ENCODE data around the gene XRN2.

The XRN2 gene

GRCh38 chr20:21262812-21263211 lies 40.3 kb upstream of the XRN2 start:
- TF ChIP-seq CEBPB (IDR thresholded peaks at IDR 0.05) = no peak
- no peak for TF ChIP-seq TCF12 (IDR thresholded peaks at IDR 0.05; ENCODE audit: low read depth)
- TF ChIP-seq EGR1 (IDR thresholded peaks at IDR 0.05) = no peak
- no peak for TF ChIP-seq FOXM1 (IDR thresholded peaks at IDR 0.05; ENCODE audit: borderline replicate concordance, low read depth)

GRCh38 chr20:21265261-21266190 lies 37.6 kb upstream of the XRN2 start:
- no peak for TF ChIP-seq YY1 (IDR thresholded peaks at IDR 0.05; ENCODE audit: low read depth)
- no peak for TF ChIP-seq ZBTB7A (IDR thresholded peaks at IDR 0.05; ENCODE audit: low read depth)
- no peak for TF ChIP-seq NFIC (IDR thresholded peaks at IDR 0.05)
- no peak for TF ChIP-seq CEBPB (IDR thresholded peaks at IDR 0.05)
- TF ChIP-seq CREB1 (IDR thresholded peaks at IDR 0.05; ENCODE audit: low read depth) = no peak
- no peak for TF ChIP-seq TCF12 (IDR thresholded peaks at IDR 0.05; ENCODE audit: low read depth)
- no peak for TF ChIP-seq TEAD4 (IDR thresholded peaks at IDR 0.05)
- no peak for TF ChIP-seq EP300 (IDR thresholded peaks at IDR 0.05; ENCODE audit: borderline replicate concordance)
- no peak for TF ChIP-seq FOXM1 (IDR thresholded peaks at IDR 0.05; ENCODE audit: borderline replicate concordance, low read depth)

GRCh38 chr20:21266191-21266536 lies 37.0 kb upstream of the XRN2 start:
- TF ChIP-seq MAX (IDR thresholded peaks at IDR 0.05) = no peak

- no peak for TF ChIP-seq TEAD4 (IDR thresholded peaks at IDR 0.05)
- no peak for TF ChIP-seq REST (IDR thresholded peaks at IDR 0.05; ENCODE audit: low read depth)
- TF ChIP-seq EGR1 (IDR thresholded peaks at IDR 0.05) = no peak
- TF ChIP-seq CEBPB (IDR thresholded peaks at IDR 0.05) = no peak
- TF ChIP-seq TCF12 (IDR thresholded peaks at IDR 0.05; ENCODE audit: low read depth) = no peak
- no peak for TF ChIP-seq USF1 (IDR thresholded peaks at IDR 0.05)
- no peak for TF ChIP-seq TAF1 (IDR thresholded peaks at IDR 0.05; ENCODE audit: low read depth)
- no peak for TF ChIP-seq ZBTB7A (IDR thresholded peaks at IDR 0.05; ENCODE audit: low read depth)
- no peak for TF ChIP-seq RAD21 (IDR thresholded peaks at IDR 0.05; ENCODE audit: low read depth)
These were observed 33.4 kb upstream of the XRN2 start for GRCh38 chr20:21269772-21270171.

- no peak for TF ChIP-seq MAX (IDR thresholded peaks at IDR 0.05)
These were observed 32.3 kb upstream of the XRN2 start for GRCh38 chr20:21270806-21271205.

GRCh38 chr20:21272279-21272678 lies 30.9 kb upstream of the XRN2 start:
- TF ChIP-seq NFIC (IDR thresholded peaks at IDR 0.05) (no peak), MAX (IDR thresholded peaks at IDR 0.05) (no peak), EGR1 (IDR thresholded peaks at IDR 0.05) (no peak), CREB1 (IDR thresholded peaks at IDR 0.05; ENCODE audit: low read depth) (no peak), EP300 (IDR thresholded peaks at IDR 0.05; ENCODE audit: borderline replicate concordance) (no peak), FOXM1 (IDR thresholded peaks at IDR 0.05; ENCODE audit: borderline replicate concordance, low read depth) (no peak), CEBPB (IDR thresholded peaks at IDR 0.05) (no peak), REST (IDR thresholded peaks at IDR 0.05; ENCODE audit: low read depth) (no peak)

- no peak for TF ChIP-seq EGR1 (IDR thresholded peaks at IDR 0.05)
- no peak for TF ChIP-seq TAF1 (IDR thresholded peaks at IDR 0.05; ENCODE audit: low read depth)
- no peak for TF ChIP-seq YY1 (IDR thresholded peaks at IDR 0.05; ENCODE audit: low read depth)
- no peak for TF ChIP-seq EP300 (IDR thresholded peaks at IDR 0.05; ENCODE audit: borderline replicate concordance)
- TF ChIP-seq MAX (IDR thresholded peaks at IDR 0.05) = no peak
- TF ChIP-seq CREB1 (IDR thresholded peaks at IDR 0.05; ENCODE audit: low read depth) = no peak
- TF ChIP-seq CEBPB (IDR thresholded peaks at IDR 0.05) = no peak
- no peak for TF ChIP-seq FOXM1 (IDR thresholded peaks at IDR 0.05; ENCODE audit: borderline replicate concordance, low read depth)
- TF ChIP-seq RAD21 (IDR thresholded peaks at IDR 0.05; ENCODE audit: low read depth) = no peak
- no peak for TF ChIP-seq ZBTB7A (IDR thresholded peaks at IDR 0.05; ENCODE audit: low read depth)
- TF ChIP-seq REST (IDR thresholded peaks at IDR 0.05; ENCODE audit: low read depth) = no peak
- TF ChIP-seq NFIC (IDR thresholded peaks at IDR 0.05) = no peak
- TF ChIP-seq TCF12 (IDR thresholded peaks at IDR 0.05; ENCODE audit: low read depth) = no peak
- TF ChIP-seq TEAD4 (IDR thresholded peaks at IDR 0.05) = no peak
- TF ChIP-seq USF1 (IDR thresholded peaks at IDR 0.05) = no peak
These were observed 30.5 kb upstream of the XRN2 start for GRCh38 chr20:21272679-21273078.

All from Ishikawa (cell line).